ENCODE results near the gene TERT.
"Not testable (repeated sequence)": the region's sequence is repeated elsewhere in the genome, so short reads cannot be mapped to it uniquely, and the experiment has no call there.

Gene TERT

GRCh38 chr5:1330847-1331831 lies 36.3 kb upstream of the TERT start:
- no peak for DNase-seq (ENCODE audit: low read depth)

GRCh38 chr5:1330146-1330846 lies 35.4 kb upstream of the TERT start:
- DNase-seq (ENCODE audit: low read depth), result no peak

GRCh38 chr5:1329111-1329579 lies 34.3 kb upstream of the TERT start:
- no peak for DNase-seq (ENCODE audit: low read depth)

GRCh38 chr5:1328237-1329110 lies 33.6 kb upstream of the TERT start:
- not testable (repeated sequence) for DNase-seq (ENCODE audit: low read depth)

GRCh38 chr5:1326901-1327756 lies 32.3 kb upstream of the TERT start:
- DNase-seq (ENCODE audit: low read depth), result not testable (repeated sequence)

GRCh38 chr5:1326532-1326875 lies 31.6 kb upstream of the TERT start:
- not testable (repeated sequence) for DNase-seq (ENCODE audit: low read depth)

GRCh38 chr5:1325870-1326531 lies 31.1 kb upstream of the TERT start:
- DNase-seq (ENCODE audit: low read depth), result no peak

GRCh38 chr5:1325191-1325741 lies 30.4 kb upstream of the TERT start:
- DNase-seq (ENCODE audit: low read depth), result no peak

GRCh38 chr5:1324719-1325190 lies 29.9 kb upstream of the TERT start:
- no peak for DNase-seq (ENCODE audit: low read depth)

- no peak for DNase-seq (ENCODE audit: low read depth)
Measured at GRCh38 chr5:1324301-1324700, 29.4 kb upstream of the TERT start.

GRCh38 chr5:1323803-1324173 lies 28.9 kb upstream of the TERT start:
- no peak for DNase-seq (ENCODE audit: low read depth)

- DNase-seq (ENCODE audit: low read depth), result no peak
Measured at GRCh38 chr5:1322955-1323802, 28.3 kb upstream of the TERT start.

- DNase-seq (ENCODE audit: low read depth), result no peak
Measured at GRCh38 chr5:1322036-1322900, 27.4 kb upstream of the TERT start.

GRCh38 chr5:1321576-1321975 lies 26.7 kb upstream of the TERT start:
- no peak for DNase-seq (ENCODE audit: low read depth)

- no peak for DNase-seq (ENCODE audit: low read depth)
Measured at GRCh38 chr5:1320436-1321344, 25.8 kb upstream of the TERT start.

GRCh38 chr5:1319436-1320256 lies 24.8 kb upstream of the TERT start:
- DNase-seq (ENCODE audit: low read depth), result no peak

All from stimulated activated CD4-positive, alpha-beta T cell treated with anti-CD3 and anti-CD28 coated beads, Interleukin-2, amount 100 ng/mL, for 4 hours (primary cell).